Stimulated activated naive CD8-positive, alpha-beta T cell treated with anti-CD3 and anti-CD28 coated beads, Interleukin-15, amount 100 ng/mL, for 72 hours (primary cell): Measurements from ENCODE around the gene PPIL4.
A peak's percentile ranks its signal among the peaks of the same experiment; 100 is the strongest.
"Not testable (repeated sequence)": the region's sequence is repeated elsewhere in the genome, so short reads cannot be mapped to it uniquely, and the experiment has no call there.

ENCODE experiments used
- ATAC-seq: fragments of 150-1000 bp; cut with Tn5 transposase; 2 replicates; pipeline ENCODE4 v1.10.0; 2021; ENCODE audit warnings: mild to moderate bottlenecking, moderate library complexity
- DNase-seq, 2 donors: peaks; one replicate each; pipeline ENCODE4 v3.0.0; 2021 to 2022
- H3K27ac Mint-ChIP-seq, 2 donors: one replicate each; pipeline ENCODE4 v1.8.0; 2022; ENCODE audit warnings: mild to moderate bottlenecking in 2 of 2, mixed read lengths in 2 of 2, moderate library complexity in 2 of 2
- H3K27me3 Mint-ChIP-seq: one replicate; pipeline ENCODE4 v1.8.0; 2022; ENCODE audit warnings: mixed read lengths
- H3K4me1 Mint-ChIP-seq: one replicate; pipeline ENCODE4 v1.8.0; 2022; ENCODE audit warnings: mild to moderate bottlenecking, mixed read lengths
- H3K4me3 Mint-ChIP-seq, 2 donors: one replicate each; pipeline ENCODE4 v1.8.0; 2022; ENCODE audit warnings: mild to moderate bottlenecking in 2 of 2, mixed read lengths in 2 of 2, moderate library complexity in 1 of 2
- H3K9me3 Mint-ChIP-seq, 2 donors: one replicate each; pipeline ENCODE4 v1.8.0; 2022; ENCODE audit warnings: mixed read lengths in 2 of 2

Gene PPIL4

GRCh38 chr6:149499066-149499465, 46.8 kb downstream of the PPIL4 start:
- no peak overlapping the region for H3K4me3 Mint-ChIP-seq
- no peaks in the 10 kb centered on the region for H3K27me3 Mint-ChIP-seq
- H3K9me3 Mint-ChIP-seq = no peaks in the 10 kb centered on the region
- peaks cover 93% of the 10 kb centered on the region for H3K4me1 Mint-ChIP-seq
- DNase-seq (no peak), ATAC-seq (no peak)
- peak overlapping the region; percentile 74 to 76 for H3K27ac Mint-ChIP-seq

GRCh38 chr6:149497365-149497764, 48.5 kb downstream of the PPIL4 start:
- no peaks in the 10 kb centered on the region for H3K27me3 Mint-ChIP-seq
- DNase-seq (no peak), ATAC-seq (no peak)
- no peaks in the 10 kb centered on the region for H3K9me3 Mint-ChIP-seq
- peaks cover 92% of the 10 kb centered on the region for H3K4me1 Mint-ChIP-seq
- peak overlapping the region; percentile 99 to 100 for H3K27ac Mint-ChIP-seq
- peak overlapping the region; percentile 75 to 80 for H3K4me3 Mint-ChIP-seq

DNA sequence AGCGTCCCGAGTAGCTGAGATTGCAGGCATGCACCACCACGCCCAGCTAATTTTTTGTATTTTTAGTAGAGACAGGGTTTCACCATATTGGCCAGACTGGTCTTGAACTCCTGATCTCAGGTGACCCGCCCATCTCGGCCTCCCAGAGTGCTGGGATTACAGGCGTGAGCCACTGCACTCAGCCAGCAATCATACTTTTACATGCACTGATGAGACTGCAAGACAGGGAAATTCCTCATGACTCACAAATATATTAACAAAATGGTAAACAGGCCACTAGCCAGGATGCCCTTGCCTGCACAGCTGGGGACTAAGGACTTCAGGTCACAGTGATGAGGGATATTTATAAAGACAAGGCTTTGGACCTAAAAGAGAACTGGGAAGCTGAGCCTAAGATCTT, 49.2 kb downstream of the PPIL4 start:
- H3K4me3 Mint-ChIP-seq = peak overlapping the region; percentile 75 to 80
- H3K27me3 Mint-ChIP-seq, H3K9me3 Mint-ChIP-seq: not testable (repeated sequence)
- peaks cover 88% of the 10 kb centered on the region for H3K4me1 Mint-ChIP-seq
- ATAC-seq = peak; percentile 75
- DNase-seq = peak in 1 of 2 donors; percentile 61
- peak overlapping the region; percentile 99 to 100 for H3K27ac Mint-ChIP-seq

- Mint-ChIP-seq H3K4me3 (peak overlapping the region; percentile 75 to 80), H3K27ac (peak overlapping the region; percentile 99 to 100), H3K4me1 (peaks cover 90% of the 10 kb centered on the region)
- ATAC-seq, H3K27me3 Mint-ChIP-seq, H3K9me3 Mint-ChIP-seq: not testable (repeated sequence)
- DNase-seq = peak in 1 of 2 donors; percentile 36
Observed at GRCh38 chr6:149495349-149496016, 50.4 kb downstream of the PPIL4 start.

DNA sequence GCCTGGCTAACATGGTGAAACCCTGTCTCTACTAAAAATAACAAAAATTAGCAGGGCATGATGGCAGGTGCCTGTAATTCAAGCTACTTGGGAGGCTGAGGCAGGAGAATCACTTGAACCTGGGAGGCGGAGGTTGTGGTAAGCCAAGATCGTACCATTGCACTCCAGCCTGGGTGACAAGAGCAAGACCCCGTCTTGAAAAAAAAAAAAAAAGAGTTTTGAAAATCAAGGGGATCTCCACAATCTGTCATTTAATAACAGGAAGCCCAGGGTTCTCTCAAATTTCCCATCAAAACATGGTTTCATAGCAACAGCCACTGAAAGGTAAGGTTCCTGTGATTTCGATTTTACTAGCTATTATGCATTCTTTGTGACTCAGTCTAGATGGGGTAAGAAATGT, 51.0 kb downstream of the PPIL4 start:
- DNase-seq (peak; percentile 56 to 76), ATAC-seq (peak; percentile 93)
- Mint-ChIP-seq H3K27ac (peak overlapping the region; percentile 99 to 100), H3K4me1 (peaks cover 88% of the 10 kb centered on the region), H3K4me3 (peak overlapping the region; percentile 75 to 80)
- H3K9me3 Mint-ChIP-seq, H3K27me3 Mint-ChIP-seq: not testable (repeated sequence)

DNA sequence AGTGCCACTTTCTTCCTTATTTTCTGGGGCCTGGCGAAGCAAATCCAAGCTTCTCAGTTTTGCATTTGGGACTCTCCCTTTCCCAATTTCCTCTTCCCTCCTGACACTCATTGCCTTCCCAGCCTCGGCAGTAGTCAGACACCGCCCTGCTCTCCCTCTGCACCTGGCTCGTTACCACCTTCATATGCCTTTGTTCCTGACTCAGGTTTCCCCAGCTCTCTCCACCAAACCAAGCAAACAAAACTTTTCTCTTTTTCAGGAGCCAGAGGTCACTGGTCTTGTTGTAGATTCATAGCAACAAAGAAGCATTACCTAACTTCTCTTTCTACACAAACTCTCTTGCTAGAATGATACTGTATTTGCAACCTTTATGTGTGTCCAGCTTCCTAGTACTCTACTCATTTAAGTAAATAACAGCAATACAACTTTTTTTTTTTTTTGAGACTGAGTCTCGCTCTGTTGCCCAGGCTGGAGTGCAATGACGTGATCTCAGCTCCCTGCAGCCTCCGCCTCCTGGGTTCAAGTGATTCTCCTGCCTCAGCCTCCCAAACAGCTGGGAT, 52.0 kb downstream of the PPIL4 start:
- peak overlapping the region; percentile 4 to 100 for H3K27ac Mint-ChIP-seq
- H3K4me3 Mint-ChIP-seq = peak overlapping the region; percentile 2 to 27
- no peak for DNase-seq
- H3K27me3 Mint-ChIP-seq = no peaks in the 10 kb centered on the region
- no peak for ATAC-seq
- H3K4me1 Mint-ChIP-seq = peaks cover 92% of the 10 kb centered on the region
- no peaks in the 10 kb centered on the region for H3K9me3 Mint-ChIP-seq

- Mint-ChIP-seq H3K9me3 (no peaks in the 10 kb centered on the region), H3K4me3 (no peak overlapping the region), H3K27me3 (no peaks in the 10 kb centered on the region), H3K27ac (peak overlapping the region in 1 of 2 donors; percentile 87), H3K4me1 (peaks cover 89% of the 10 kb centered on the region)
- ATAC-seq (no peak), DNase-seq (no peak)
Observed at GRCh38 chr6:149492798-149493343, 53.0 kb downstream of the PPIL4 start.

- no peak for ATAC-seq
- Mint-ChIP-seq H3K4me3 (no peak overlapping the region), H3K27me3 (no peaks in the 10 kb centered on the region), H3K4me1 (peaks cover 88% of the 10 kb centered on the region), H3K9me3 (no peaks in the 10 kb centered on the region), H3K27ac (peak overlapping the region in 1 of 2 donors; percentile 31)
- DNase-seq = no peak
Observed at GRCh38 chr6:149489967-149490366, 55.9 kb downstream of the PPIL4 start.

DNA sequence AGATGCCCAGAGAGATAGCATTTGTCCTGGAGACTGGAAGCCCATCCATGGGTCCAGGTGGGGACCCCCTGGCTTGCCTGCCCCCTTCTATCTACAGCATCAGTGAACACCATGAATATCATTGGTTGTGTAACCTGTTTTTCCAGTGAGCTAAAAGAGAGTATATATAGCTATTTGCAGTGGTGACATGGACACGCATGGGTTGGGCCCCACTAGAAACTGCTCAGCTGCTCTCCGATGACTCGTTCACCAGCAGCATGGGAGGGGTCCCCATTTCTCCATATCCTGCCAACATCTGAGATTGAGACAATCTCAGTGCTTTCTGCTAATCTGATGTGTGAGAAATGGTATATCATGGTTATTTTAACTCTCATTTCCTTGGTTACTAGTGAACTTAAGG, 57.0 kb downstream of the PPIL4 start:
- Mint-ChIP-seq H3K27me3 (no peaks in the 10 kb centered on the region), H3K4me1 (peaks cover 82% of the 10 kb centered on the region), H3K27ac (peak overlapping the region in 1 of 2 donors; percentile 44), H3K9me3 (no peaks in the 10 kb centered on the region), H3K4me3 (peak overlapping the region in 1 of 2 donors; percentile 7)
- DNase-seq (peak in 1 of 2 donors; percentile 55), ATAC-seq (peak; percentile 31)

GRCh38 chr6:149487316-149487715, 58.5 kb downstream of the PPIL4 start:
- H3K4me1 Mint-ChIP-seq = peaks cover 73% of the 10 kb centered on the region
- ATAC-seq = no peak

DNA sequence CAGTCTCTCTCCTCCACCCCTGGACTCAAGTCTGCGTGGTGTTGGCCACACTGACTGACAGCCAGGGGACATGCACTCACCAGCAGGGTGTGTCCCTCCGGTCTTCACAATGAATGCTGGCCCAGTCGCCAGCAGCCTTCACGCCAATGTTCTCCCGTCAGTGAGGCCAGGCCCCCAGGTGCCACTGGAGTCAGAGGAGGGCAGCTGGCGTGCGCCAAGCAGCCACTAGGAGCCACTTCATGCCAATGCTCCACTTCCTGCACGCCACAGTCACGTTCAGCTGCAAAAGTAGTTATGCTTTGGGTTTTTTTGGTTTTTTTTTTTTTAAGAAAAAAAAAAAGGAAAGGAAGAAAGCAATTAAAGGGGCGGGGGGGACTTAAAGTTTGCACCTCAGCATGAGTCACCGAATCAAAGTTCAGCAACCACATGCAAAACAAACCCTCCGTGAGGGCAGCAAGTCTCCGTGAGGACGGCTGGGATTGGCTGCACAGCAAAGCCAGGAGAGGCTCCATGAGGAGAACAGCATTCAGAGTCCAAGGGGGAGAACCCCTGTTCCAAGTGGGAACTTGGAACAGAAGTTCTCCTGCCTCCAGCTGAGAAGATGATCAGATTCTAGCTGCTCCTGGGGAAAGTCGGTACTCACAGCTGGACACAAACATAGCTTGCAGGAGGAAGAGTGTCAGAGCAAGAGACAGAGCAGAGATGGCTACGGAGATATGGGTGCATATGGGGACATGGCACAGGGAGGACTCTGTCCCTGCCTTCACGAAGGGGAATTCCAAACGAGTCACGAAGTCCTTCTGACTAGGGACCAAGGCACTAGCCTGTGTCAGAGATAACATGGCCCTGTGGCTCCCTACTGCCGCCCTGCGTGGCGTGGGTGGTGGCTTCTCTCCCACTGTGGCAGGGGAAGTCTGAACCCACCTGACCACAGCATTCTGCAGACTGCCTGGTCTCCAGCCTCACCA, 60.8 kb downstream of the PPIL4 start, which contains the start of gene ZC3H12D:
Gene ZC3H12D, minus strand, starts transcription at position 282 of the 968 bp plus-strand sequence. CDS start 10,471 bp downstream, outside the sequence.
- peak within 1 kb of the TSS; percentile 97 to 98 for H3K4me3 Mint-ChIP-seq
- peak within 1 kb of the TSS; percentile 99 for H3K27ac Mint-ChIP-seq
- DNase-seq = peak; percentile 81 to 91
- peaks cover 80% of the 10 kb centered on the region for H3K4me1 Mint-ChIP-seq
- H3K27me3 Mint-ChIP-seq = no peaks in the 10 kb centered on the region
- peak; percentile 87 for ATAC-seq
- H3K9me3 Mint-ChIP-seq = no peaks in the 10 kb centered on the region

More at GRCh38 chr6:149487316-149487715, 58.5 kb downstream of the PPIL4 start:
- no peak for DNase-seq
- no peaks in the 10 kb centered on the region for H3K27me3 Mint-ChIP-seq
- H3K9me3 Mint-ChIP-seq = no peaks in the 10 kb centered on the region
- no peak overlapping the region for H3K27ac Mint-ChIP-seq
- no peak overlapping the region for H3K4me3 Mint-ChIP-seq

DNA sequence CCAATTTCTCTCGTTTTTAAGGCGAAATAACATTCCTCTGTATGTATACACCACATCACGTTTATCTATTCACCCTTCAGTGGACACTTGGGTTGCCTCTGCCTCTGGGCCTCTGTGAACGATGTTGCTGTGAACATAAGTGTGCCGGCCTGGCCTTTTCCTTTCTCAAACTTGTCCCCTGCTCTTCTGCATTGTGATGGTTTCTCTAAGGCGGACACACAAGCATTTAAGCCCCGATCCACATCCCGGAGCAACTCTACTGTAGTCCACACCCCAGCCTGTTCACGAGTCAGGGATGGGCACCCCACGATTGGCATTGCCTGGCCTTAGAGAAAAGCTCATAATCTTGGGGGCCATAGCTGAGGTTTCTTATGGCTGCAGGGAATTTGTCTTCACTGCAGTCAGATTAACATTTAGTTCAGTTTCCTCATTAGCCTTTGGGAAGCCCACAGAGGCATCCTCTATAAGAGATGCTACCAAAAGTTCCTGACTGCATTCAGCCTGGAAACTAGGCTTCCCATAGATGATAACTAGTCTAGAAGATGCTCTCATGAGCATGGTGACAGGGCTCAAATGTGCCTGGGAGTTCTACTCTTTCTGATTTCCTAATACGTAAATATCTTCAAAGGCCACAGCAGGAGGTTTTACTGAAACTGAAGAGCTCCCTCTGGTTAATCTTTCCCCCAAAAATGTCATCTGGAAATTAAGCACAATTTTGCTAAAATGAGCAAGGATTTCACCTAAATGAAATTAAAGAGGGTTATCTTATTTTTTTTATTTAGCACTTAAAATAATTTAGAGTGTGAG, 61.8 kb downstream of the PPIL4 start:
- Mint-ChIP-seq H3K4me3 (peak overlapping the region; percentile 97 to 98), H3K4me1 (peaks cover 80% of the 10 kb centered on the region), H3K27ac (peak overlapping the region; percentile 99), H3K27me3 (no peaks in the 10 kb centered on the region), H3K9me3 (no peaks in the 10 kb centered on the region)
- ATAC-seq (no peak), DNase-seq (no peak)

GRCh38 chr6:149483334-149483725, 62.5 kb downstream of the PPIL4 start:
- DNase-seq (no peak), ATAC-seq (no peak)
- Mint-ChIP-seq H3K27ac (peak overlapping the region; percentile 99), H3K27me3 (no peaks in the 10 kb centered on the region), H3K4me1 (peaks cover 80% of the 10 kb centered on the region), H3K4me3 (peak overlapping the region; percentile 97 to 98), H3K9me3 (no peaks in the 10 kb centered on the region)

- no peak for ATAC-seq
- Mint-ChIP-seq H3K27ac (peak overlapping the region; percentile 95 to 97), H3K9me3 (no peaks in the 10 kb centered on the region), H3K4me1 (peaks cover 78% of the 10 kb centered on the region), H3K27me3 (no peaks in the 10 kb centered on the region), H3K4me3 (peak overlapping the region; percentile 97 to 98)
- no peak for DNase-seq
Observed at GRCh38 chr6:149482545-149483333, 63.1 kb downstream of the PPIL4 start.
